Esophagus squamous epithelium (tissue), 4 donors: Measurements from ENCODE around the gene KCNAB3.

Source experiments
- POLR2A ChIP-seq, 4 donors: fragments of 450-650 bp; IDR thresholded peaks; one replicate each; pipeline ENCODE4 v1.6.1; 2017; ENCODE audit warnings: antibody characterized with exemption in 4 of 4, mild to moderate bottlenecking in 4 of 4, moderate library complexity in 3 of 4
- TF ChIP-seq, protein P1 (sequence below), 6 experiments: fragments of 450-650 bp in 4 of 6; fragments of 200-600 bp in 2 of 6; sonication (generic) in 2 of 6; IDR thresholded peaks; one replicate each; pipeline ENCODE4 v1.5.1; 2016 to 2019; ENCODE audit warnings: antibody characterized with exemption in 6 of 6, mild to moderate bottlenecking in 4 of 6, moderate library complexity in 4 of 6

DNA sequence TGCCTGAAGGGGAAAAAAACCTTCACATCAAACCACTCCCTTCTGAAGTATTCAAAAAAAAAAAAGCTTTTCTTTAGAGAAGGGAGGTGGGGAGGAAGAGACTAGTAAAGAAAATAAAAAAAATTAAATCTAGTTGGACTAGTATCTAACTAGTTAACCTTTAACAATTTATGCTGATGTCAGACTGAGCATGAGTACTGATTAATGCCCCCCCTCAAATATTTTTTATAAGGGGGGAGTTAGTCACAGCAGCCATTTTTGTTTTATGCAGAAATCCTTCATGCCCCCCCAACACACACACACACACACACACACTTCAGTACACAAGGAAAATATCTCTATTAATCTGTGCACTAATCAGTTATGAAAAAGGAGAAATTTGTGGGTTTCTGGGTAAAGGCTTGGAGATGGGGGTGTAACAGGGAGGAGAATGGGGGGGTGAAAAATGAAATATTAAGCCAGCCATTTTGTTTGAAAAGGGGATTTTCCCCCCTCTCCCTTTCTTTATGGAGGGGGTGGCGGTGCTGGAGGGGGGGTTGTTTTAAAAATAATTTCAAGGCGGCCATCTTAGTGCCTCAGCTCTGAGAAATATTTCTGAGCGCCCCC is 45.8 kb downstream of the KCNAB3 start:
- TF ChIP-seq POLR2A (IDR thresholded peaks at IDR 0.05): no peak
- TF ChIP-seq, protein P1, sequence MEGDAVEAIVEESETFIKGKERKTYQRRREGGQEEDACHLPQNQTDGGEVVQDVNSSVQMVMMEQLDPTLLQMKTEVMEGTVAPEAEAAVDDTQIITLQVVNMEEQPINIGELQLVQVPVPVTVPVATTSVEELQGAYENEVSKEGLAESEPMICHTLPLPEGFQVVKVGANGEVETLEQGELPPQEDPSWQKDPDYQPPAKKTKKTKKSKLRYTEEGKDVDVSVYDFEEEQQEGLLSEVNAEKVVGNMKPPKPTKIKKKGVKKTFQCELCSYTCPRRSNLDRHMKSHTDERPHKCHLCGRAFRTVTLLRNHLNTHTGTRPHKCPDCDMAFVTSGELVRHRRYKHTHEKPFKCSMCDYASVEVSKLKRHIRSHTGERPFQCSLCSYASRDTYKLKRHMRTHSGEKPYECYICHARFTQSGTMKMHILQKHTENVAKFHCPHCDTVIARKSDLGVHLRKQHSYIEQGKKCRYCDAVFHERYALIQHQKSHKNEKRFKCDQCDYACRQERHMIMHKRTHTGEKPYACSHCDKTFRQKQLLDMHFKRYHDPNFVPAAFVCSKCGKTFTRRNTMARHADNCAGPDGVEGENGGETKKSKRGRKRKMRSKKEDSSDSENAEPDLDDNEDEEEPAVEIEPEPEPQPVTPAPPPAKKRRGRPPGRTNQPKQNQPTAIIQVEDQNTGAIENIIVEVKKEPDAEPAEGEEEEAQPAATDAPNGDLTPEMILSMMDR (IDR thresholded peaks at IDR 0.05): no peak
